NCI-H2029 treated with DMSO at 0.1 percent for 48 hours (cell line): ENCODE results near the gene SERPINB7.
"Not testable (repeated sequence)": the region's sequence is repeated elsewhere in the genome, so short reads cannot be mapped to it uniquely, and the experiment has no call there.

Experiments
- DNase-seq: peaks from one replicate; lab custom pipeline; 2025; lab: John Stamatoyannopoulos, UW

The SERPINB7 gene

GRCh38 chr18:63775166-63775730 is at the start of gene SERPINB7:
SERPINB7 (plus strand) TSS chr18:63775418; CDS start chr18:63782373, 6,955 bp downstream.
- DNase-seq: no peak

GRCh38 chr18:63725682-63726480 is 49.3 kb upstream of the SERPINB7 start:
- DNase-seq: no peak

- peak; percentile 1 for DNase-seq
Measured at GRCh38 chr18:63730773-63731172, 44.4 kb upstream of the SERPINB7 start.

GRCh38 chr18:63731215-63731614 is 44.0 kb upstream of the SERPINB7 start:
- DNase-seq: no peak

- DNase-seq: no peak
Measured at GRCh38 chr18:63736876-63737275, 38.3 kb upstream of the SERPINB7 start.

- no peak for DNase-seq
Measured at GRCh38 chr18:63741769-63742168, 33.4 kb upstream of the SERPINB7 start.

- no peak for DNase-seq
Measured at GRCh38 chr18:63747006-63747405, 28.2 kb upstream of the SERPINB7 start.

- DNase-seq: no peak
Measured at GRCh38 chr18:63749489-63749888, 25.7 kb upstream of the SERPINB7 start.

- no peak for DNase-seq
Measured at GRCh38 chr18:63752636-63753035, 22.6 kb upstream of the SERPINB7 start.

- DNase-seq: no peak
Measured at GRCh38 chr18:63753676-63754075, 21.5 kb upstream of the SERPINB7 start.

- DNase-seq: no peak
Measured at GRCh38 chr18:63757541-63757940, 17.7 kb upstream of the SERPINB7 start.

GRCh38 chr18:63758615-63759240 is 16.5 kb upstream of the SERPINB7 start:
- DNase-seq: no peak

- not testable (repeated sequence) for DNase-seq
Measured at GRCh38 chr18:63759786-63760185, 15.4 kb upstream of the SERPINB7 start.

- no peak for DNase-seq
Measured at GRCh38 chr18:63762518-63762917, 12.7 kb upstream of the SERPINB7 start.

GRCh38 chr18:63763831-63764600 is 11.2 kb upstream of the SERPINB7 start:
- DNase-seq: no peak

GRCh38 chr18:63765837-63766236 is 9.4 kb upstream of the SERPINB7 start:
- DNase-seq: no peak

GRCh38 chr18:63773551-63773950 is 1.7 kb upstream of the SERPINB7 start:
- no peak for DNase-seq

GRCh38 chr18:63774511-63774910 is 707 bp upstream of the SERPINB7 start:
- no peak for DNase-seq

GRCh38 chr18:63779386-63779785 is 4.2 kb downstream of the SERPINB7 start:
- no peak for DNase-seq

- no peak for DNase-seq
Measured at GRCh38 chr18:63783394-63783793, 8.2 kb downstream of the SERPINB7 start.

GRCh38 chr18:63784787-63785452 is 9.7 kb downstream of the SERPINB7 start:
- DNase-seq: no peak

- DNase-seq: no peak
Measured at GRCh38 chr18:63787673-63788072, 12.5 kb downstream of the SERPINB7 start.
